Gastrocnemius medialis (tissue), 4 donors: ENCODE measurements around the gene TSPAN17. TPM values are rescaled to one million over a fixed set of nuclear protein-coding genes. Genes with fewer than 3 reads are reported as not detected.
A peak's percentile ranks its signal among the peaks of the same experiment; 100 is the strongest.

ENCODE experiments used
- ATAC-seq, 2 donors: fragments of 150-250 bp; one replicate each; pipeline ENCODE4 v1.9.1; 2016
- DNase-seq, 2 donors: peaks; one replicate each; pipeline ENCODE4 v3.0.0-alpha.2; 2019
- H3K27ac ChIP-seq, 4 donors: fragments of 200-600 bp; sonication (generic); 1 replicate in 1 of 4; 2 replicates in 3 of 4; pipeline ENCODE4 v1.5.1; 2016 to 2018; ENCODE audit warnings: mild to moderate bottlenecking in 2 of 4, moderate library complexity in 1 of 4
- H3K27me3 ChIP-seq, 3 donors: fragments of 200-600 bp; sonication (generic) in 2 of 3; 1 replicate in 1 of 3; 2 replicates in 2 of 3; pipeline versions ENCODE4 v1.5.1 to v1.6.0; 2016 to 2019; ENCODE audit warnings: mild to moderate bottlenecking in 1 of 3, moderate library complexity in 1 of 3
- H3K36me3 ChIP-seq, 2 donors: fragments of 200-600 bp; sonication (generic) in 1 of 2; one replicate each; pipeline ENCODE4 v1.5.1; 2017 to 2018
- H3K4me1 ChIP-seq, 2 donors: fragments of 200-600 bp; sonication (generic) in 1 of 2; one replicate each; pipeline ENCODE4 v1.5.1; 2016 to 2017; ENCODE audit warnings: mild to moderate bottlenecking in 2 of 2
- H3K4me3 ChIP-seq, 4 donors: fragments of 200-600 bp; sonication (generic) in 3 of 4; 1 replicate in 1 of 4; 2 replicates in 3 of 4; pipeline ENCODE4 v1.5.1; 2016 to 2019; ENCODE audit warnings: mild to moderate bottlenecking in 2 of 4
- H3K9me3 ChIP-seq, 3 donors: fragments of 200-600 bp; sonication (generic) in 2 of 3; 1 replicate in 1 of 3; 2 replicates in 2 of 3; pipeline ENCODE4 v1.5.1; 2016 to 2019
- POLR2A ChIP-seq, 2 donors: fragments of 450-650 bp; IDR thresholded peaks; one replicate each; pipeline ENCODE4 v1.6.1; 2017; ENCODE audit warnings: antibody characterized with exemption in 2 of 2, mild to moderate bottlenecking in 2 of 2, moderate library complexity in 2 of 2
- in situ Hi-C, 4 donors: fragments of 200-750 bp; cut with MboI; loops; one replicate each; pipeline versions ENCODE4 v1.15.0 to v1.8.0; 2017; ENCODE audit warnings: low sequenced_read_pairs in 4 of 4
- intact Hi-C: fragments of 100-400 bp; cut with DNase I; formaldehyde crosslinking; loops from one replicate; pipeline ENCODE4 v1.15.1; 2023; ENCODE audit warnings: low total_unique reads
- total RNA-seq, 4 donors: library from RNA; depleted of rRNA; stranded (reverse); fragments of >200 nt; gene quantifications; one replicate each; pipeline versions ENCODE4 v1.1.0 to v1.2.3, GENCODE V29; 2016
- TF ChIP-seq, protein P1 (sequence below), 5 experiments: fragments of 450-650 bp in 3 of 5; fragments of 200-600 bp in 2 of 5; sonication (generic) in 2 of 5; IDR thresholded peaks in 4 of 5; conservative IDR thresholded peaks in 1 of 5; 1 replicate in 4 of 5; 2 replicates in 1 of 5; pipeline ENCODE4 v1.5.1; 2016 to 2019; ENCODE audit warnings: antibody characterized with exemption in 5 of 5, mild to moderate bottlenecking in 3 of 5, moderate library complexity in 3 of 5

Gene TSPAN17
- total RNA-seq, 4 donors from 2014 or later, result 13.3 to 35.7 (median 27.2) TPM

- in situ Hi-C loops (no loop called here), intact Hi-C loops (loop anchor here (10.0 kb wide), 1 partner anchor 255 kb away; the partner anchor contains the start of genes HIGD2A and NOP16)
- H3K27ac ChIP-seq, result peak overlapping the region; percentile 53 to 73 (median 64)
- TF ChIP-seq POLR2A (IDR thresholded peaks at IDR 0.05), result no peak
- TF ChIP-seq, protein P1, sequence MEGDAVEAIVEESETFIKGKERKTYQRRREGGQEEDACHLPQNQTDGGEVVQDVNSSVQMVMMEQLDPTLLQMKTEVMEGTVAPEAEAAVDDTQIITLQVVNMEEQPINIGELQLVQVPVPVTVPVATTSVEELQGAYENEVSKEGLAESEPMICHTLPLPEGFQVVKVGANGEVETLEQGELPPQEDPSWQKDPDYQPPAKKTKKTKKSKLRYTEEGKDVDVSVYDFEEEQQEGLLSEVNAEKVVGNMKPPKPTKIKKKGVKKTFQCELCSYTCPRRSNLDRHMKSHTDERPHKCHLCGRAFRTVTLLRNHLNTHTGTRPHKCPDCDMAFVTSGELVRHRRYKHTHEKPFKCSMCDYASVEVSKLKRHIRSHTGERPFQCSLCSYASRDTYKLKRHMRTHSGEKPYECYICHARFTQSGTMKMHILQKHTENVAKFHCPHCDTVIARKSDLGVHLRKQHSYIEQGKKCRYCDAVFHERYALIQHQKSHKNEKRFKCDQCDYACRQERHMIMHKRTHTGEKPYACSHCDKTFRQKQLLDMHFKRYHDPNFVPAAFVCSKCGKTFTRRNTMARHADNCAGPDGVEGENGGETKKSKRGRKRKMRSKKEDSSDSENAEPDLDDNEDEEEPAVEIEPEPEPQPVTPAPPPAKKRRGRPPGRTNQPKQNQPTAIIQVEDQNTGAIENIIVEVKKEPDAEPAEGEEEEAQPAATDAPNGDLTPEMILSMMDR (IDR thresholded peaks at IDR 0.05 in 4 of 5, conservative IDR thresholded peaks at IDR 0.05 in 1 of 5), result no peak
- ATAC-seq (peak; percentile 92 to 94), DNase-seq (peak; percentile 85 to 89)
- H3K4me1 ChIP-seq, result peaks cover 0 to 7% of the 10 kb centered on the region in 2 donors
- H3K4me3 ChIP-seq, result no peak overlapping the region
- no peaks in the 10 kb centered on the region for H3K9me3 ChIP-seq
- H3K36me3 ChIP-seq, result no peaks in the 10 kb centered on the region
- no peaks in the 10 kb centered on the region for H3K27me3 ChIP-seq
Observed at GRCh38 chr5:176639981-176640380, 7.3 kb upstream of the TSPAN17 start.

DNA sequence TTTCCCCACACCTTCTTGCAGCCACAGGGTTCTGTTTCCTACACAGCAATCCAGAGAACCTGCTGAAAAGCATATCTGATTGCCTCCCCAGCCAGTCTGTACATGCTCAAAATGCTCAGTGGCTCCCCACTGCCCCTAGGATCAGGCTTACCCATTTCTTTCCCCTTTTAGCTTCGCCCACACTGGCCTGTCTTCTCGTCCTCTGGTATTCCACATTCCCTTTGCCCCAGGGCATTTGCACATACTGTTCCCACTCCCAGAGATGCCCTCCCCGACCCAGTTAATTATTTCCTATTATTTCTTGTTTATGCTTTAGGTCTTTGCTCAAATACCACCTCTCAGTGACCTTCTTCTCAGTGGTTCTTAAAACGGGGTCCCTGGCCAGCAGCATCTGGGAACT, 6.7 kb upstream of the TSPAN17 start:
- peak overlapping the region; percentile 47 to 73 (median 61) for H3K27ac ChIP-seq
- DNase-seq (no peak), ATAC-seq (no peak)
- no peaks in the 10 kb centered on the region for H3K9me3 ChIP-seq
- H3K4me1 ChIP-seq, result peaks cover 0 to 7% of the 10 kb centered on the region in 2 donors
- no peaks in the 10 kb centered on the region for H3K36me3 ChIP-seq
- TF ChIP-seq, protein P1 (IDR thresholded peaks at IDR 0.05 in 4 of 5, conservative IDR thresholded peaks at IDR 0.05 in 1 of 5), result no peak
- no peak for TF ChIP-seq POLR2A (IDR thresholded peaks at IDR 0.05)
- intact Hi-C loops (loop anchor here (10.0 kb wide), 1 partner anchor 256 kb away; the partner anchor contains the start of genes HIGD2A and NOP16), in situ Hi-C loops (no loop called here)
- H3K27me3 ChIP-seq, result no peaks in the 10 kb centered on the region
- no peak overlapping the region for H3K4me3 ChIP-seq

- no peak overlapping the region for H3K4me3 ChIP-seq
- H3K27ac ChIP-seq, result no peak overlapping the region
- H3K36me3 ChIP-seq, result no peaks in the 10 kb centered on the region
- no peaks in the 10 kb centered on the region for H3K27me3 ChIP-seq
- TF ChIP-seq, protein P1 (IDR thresholded peaks at IDR 0.05 in 4 of 5, conservative IDR thresholded peaks at IDR 0.05 in 1 of 5), result no peak
- no peak for TF ChIP-seq POLR2A (IDR thresholded peaks at IDR 0.05)
- H3K9me3 ChIP-seq, result no peaks in the 10 kb centered on the region
- in situ Hi-C loops, result no loop called here
- intact Hi-C loops, result loop anchor here (10.0 kb wide), 1 partner anchor 258 kb away; the partner anchor contains the start of genes HIGD2A and NOP16
- peaks cover 8 to 13% of the 10 kb centered on the region in 2 donors for H3K4me1 ChIP-seq
- no peak for ATAC-seq
- DNase-seq, result no peak
Observed at GRCh38 chr5:176642675-176643490, 4.4 kb upstream of the TSPAN17 start.

- in situ Hi-C loops, result no loop called here
- Histone ChIP-seq H3K27me3 (no peaks in the 10 kb centered on the region), H3K4me1 (peaks cover 16 to 19% of the 10 kb centered on the region in 2 donors), H3K4me3 (no peak overlapping the region), H3K9me3 (no peaks in the 10 kb centered on the region), H3K27ac (no peak overlapping the region), H3K36me3 (no peaks in the 10 kb centered on the region)
- TF ChIP-seq, protein P1 (IDR thresholded peaks at IDR 0.05 in 4 of 5, conservative IDR thresholded peaks at IDR 0.05 in 1 of 5), result no peak
- no peak for TF ChIP-seq POLR2A (IDR thresholded peaks at IDR 0.05)
- intact Hi-C loops, result loop anchor here (10.0 kb wide), 1 partner anchor 259 kb away; the partner anchor contains the start of genes HIGD2A and NOP16
- DNase-seq, result no peak
- ATAC-seq, result no peak
Observed at GRCh38 chr5:176643491-176644219, 3.6 kb upstream of the TSPAN17 start.
